Pancreas (tissue), 10 donors: ENCODE measurements around the gene ASB6. TPM values are rescaled to one million over a fixed set of nuclear protein-coding genes. Genes with fewer than 3 reads are reported as not detected.

ENCODE experiments used
- ATAC-seq, 4 donors: fragments of 200-7000 bp; cut with Tn5 transposase; one replicate each; pipeline versions ENCODE4 v1.8.0 to v1.9.1; 2020; ENCODE audit warnings: mild to moderate bottlenecking in 4 of 4, moderate library complexity in 4 of 4
- DNase-seq, 6 donors: peaks; one replicate each; pipeline ENCODE4 v3.0.0-alpha.2; 2020
- FAIRE-seq: peaks from 2 replicates; lab custom pipeline; 2012; peaks lifted over from hg19 to GRCh38; lab: Jason Lieb, UNC
- H3K27ac ChIP-seq, 4 donors: fragments of 200-600 bp; sonication (generic); 1 replicate in 3 of 4; 2 replicates in 1 of 4; pipeline versions ENCODE4 v1.5.0 to v1.8.0; 2020
- H3K27me3 ChIP-seq, 4 donors: fragments of 200-600 bp; one replicate each; pipeline ENCODE4 v1.8.0; 2021
- H3K36me3 ChIP-seq, 3 donors: fragments of 200-600 bp; sonication (generic) in 1 of 3; one replicate each; pipeline versions ENCODE4 v1.5.0 to v1.8.0; 2020 to 2021
- H3K4me1 ChIP-seq, 3 donors: fragments of 200-600 bp; one replicate each; pipeline ENCODE4 v1.8.0; 2021
- H3K4me3 ChIP-seq, 4 donors: fragments of 200-600 bp; sonication (generic) in 2 of 4; one replicate each; pipeline versions ENCODE4 v1.5.0 to v1.8.0; 2020 to 2021
- H3K9me3 ChIP-seq, 4 donors: fragments of 200-600 bp; one replicate each; pipeline ENCODE4 v1.8.0; 2021
- WGBS, 2 donors: extraction: QIAGEN DNeasy Blood & Tissue Kit; methylation state at CpG; one replicate each; pipeline ENCODE4 v1.1.7; 2013; 5-methylcytosine and 5-hydroxymethylcytosine counted together
- intact Hi-C, 3 donors: fragments of 100-400 bp; cut with DNase I; formaldehyde crosslinking; loops; one replicate each; pipeline versions ENCODE4 v1.11.1 to v1.14.2; 2022
- polyA plus RNA-seq, 2 donors: library from polyadenylated mRNA; stranded (reverse); fragments of 200-250 nt; gene quantifications; one replicate each; pipeline ENCODE4 v1.2.3, GENCODE V29; 2013
- total RNA-seq, 6 donors: library from RNA; stranded (reverse); fragmentation: NEBNext Ultra II Directional in 4 of 6; extraction: Animal tissue kit (Norgen Biotek cat#: 25700) in 4 of 6; gene quantifications; one replicate each; pipeline versions ENCODE4 v1.2.1 to v1.2.4, GENCODE V29; 2021 to 2023
- TF ChIP-seq, protein P1 (sequence below), 4 donors: fragments of 200-600 bp; sonication (generic) in 3 of 4; IDR thresholded peaks; one replicate each; pipeline versions ENCODE4 v1.5.0 to v1.8.0; 2021; ENCODE audit warnings: antibody characterized with exemption in 4 of 4
- donor health status: healthy with polysubstance abuse.
- donor health status: DM: no; HTN: no; CAD: no; lungs with moderate emphysema.
- donor health status: DM: no; HTN: no; CAD: no.
- donor health status: control.
- donor health status: control.
- donor health status: Bipolar disorder and iron deficiency.
- donor health status: DM: yes; HTN: yes; CAD: no.
- donor health status: DM: no; HTN: no; CAD: no.
- donor health status: DM: no; HTN: no; CAD: no.
- donor health status: DM: yes; HTN: yes; CAD: no.

Gene ASB6
- total and polyA plus RNA-seq, 8 donors, result 6.3 to 23.7 (median 9.0) TPM

DNA sequence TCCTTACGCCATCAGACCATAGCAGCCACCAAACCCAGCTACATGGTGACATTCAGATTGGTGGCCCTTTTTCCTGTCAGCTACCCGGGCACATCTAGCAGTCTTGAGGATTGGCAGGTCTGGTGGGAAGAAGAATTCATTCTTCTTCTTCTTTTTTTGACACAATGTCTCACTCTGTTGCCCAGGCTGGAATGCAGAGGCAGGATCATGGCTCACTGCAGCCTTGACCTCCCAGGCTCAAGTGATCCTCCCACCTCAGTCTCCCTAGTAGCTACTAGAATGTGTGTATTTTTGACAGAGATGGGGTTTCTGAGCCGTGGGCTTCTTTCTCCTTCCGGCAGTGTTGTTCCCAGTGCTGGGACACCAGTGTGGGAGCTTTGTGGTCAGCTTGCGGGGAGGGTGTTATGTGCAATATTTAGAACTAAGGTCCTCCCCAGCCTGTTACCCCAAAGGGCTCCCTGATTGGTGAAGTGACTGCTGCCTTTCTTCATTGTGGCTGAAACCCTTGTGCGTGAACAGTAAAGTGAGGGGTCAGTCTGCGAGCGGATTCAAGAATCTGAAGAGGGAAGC is 12.6 kb downstream of the ASB6 start:
- WGBS, 2 donors, result 86 to 94% methylated on average over 8 of the region's 8 CpGs
- no peak overlapping the region for H3K27ac ChIP-seq

DNA sequence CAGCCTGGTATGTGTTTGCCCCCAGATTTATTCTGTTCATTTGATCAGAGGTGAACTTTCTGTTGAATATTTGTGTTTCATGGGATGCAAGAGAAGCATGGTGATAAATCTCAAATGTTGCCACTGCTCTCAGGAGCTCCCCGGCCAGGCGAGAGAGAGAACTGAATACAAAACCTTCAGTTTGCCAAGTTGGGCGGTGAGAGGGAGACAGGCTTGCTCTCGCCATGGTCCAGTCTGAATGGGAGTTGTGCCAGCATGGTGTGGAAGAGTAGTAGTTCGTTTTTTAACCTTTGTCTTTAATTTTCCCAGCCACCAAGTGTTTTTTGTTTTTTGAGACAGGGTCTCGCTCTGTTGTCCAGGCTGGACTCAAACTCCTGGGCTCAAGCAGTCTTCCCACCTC is 13.2 kb downstream of the ASB6 start:
- peaks cover 0 to 6% (median under 1%) of the 10 kb centered on the region in 3 donors for H3K36me3 ChIP-seq
- DNase-seq (no peak), ATAC-seq (no peak), FAIRE-seq (no peak)
- H3K4me1 ChIP-seq, result peaks cover 10 to 17% (median 17%) of the 10 kb centered on the region in 3 donors
- intact Hi-C loops, result no loop called here
- H3K9me3 ChIP-seq, result no peaks in the 10 kb centered on the region
- no peak overlapping the region for H3K27ac ChIP-seq
- TF ChIP-seq, protein P1, sequence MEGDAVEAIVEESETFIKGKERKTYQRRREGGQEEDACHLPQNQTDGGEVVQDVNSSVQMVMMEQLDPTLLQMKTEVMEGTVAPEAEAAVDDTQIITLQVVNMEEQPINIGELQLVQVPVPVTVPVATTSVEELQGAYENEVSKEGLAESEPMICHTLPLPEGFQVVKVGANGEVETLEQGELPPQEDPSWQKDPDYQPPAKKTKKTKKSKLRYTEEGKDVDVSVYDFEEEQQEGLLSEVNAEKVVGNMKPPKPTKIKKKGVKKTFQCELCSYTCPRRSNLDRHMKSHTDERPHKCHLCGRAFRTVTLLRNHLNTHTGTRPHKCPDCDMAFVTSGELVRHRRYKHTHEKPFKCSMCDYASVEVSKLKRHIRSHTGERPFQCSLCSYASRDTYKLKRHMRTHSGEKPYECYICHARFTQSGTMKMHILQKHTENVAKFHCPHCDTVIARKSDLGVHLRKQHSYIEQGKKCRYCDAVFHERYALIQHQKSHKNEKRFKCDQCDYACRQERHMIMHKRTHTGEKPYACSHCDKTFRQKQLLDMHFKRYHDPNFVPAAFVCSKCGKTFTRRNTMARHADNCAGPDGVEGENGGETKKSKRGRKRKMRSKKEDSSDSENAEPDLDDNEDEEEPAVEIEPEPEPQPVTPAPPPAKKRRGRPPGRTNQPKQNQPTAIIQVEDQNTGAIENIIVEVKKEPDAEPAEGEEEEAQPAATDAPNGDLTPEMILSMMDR (IDR thresholded peaks at IDR 0.05), result no peak
- H3K4me3 ChIP-seq, result no peak overlapping the region
- H3K27me3 ChIP-seq, result no peaks in the 10 kb centered on the region
- WGBS, 2 donors, result 63 to 68% methylated on average over 6 of the region's 6 CpGs

More for the DNA sequence above, 12.6 kb downstream of the ASB6 start:
- Histone ChIP-seq H3K4me1 (peaks cover 10 to 17% (median 17%) of the 10 kb centered on the region in 3 donors), H3K36me3 (peaks cover 0 to 13% (median 7%) of the 10 kb centered on the region in 3 donors), H3K27me3 (no peaks in the 10 kb centered on the region), H3K9me3 (no peaks in the 10 kb centered on the region), H3K4me3 (no peak overlapping the region)
- ATAC-seq (no peak), FAIRE-seq (no peak), DNase-seq (no peak)
- TF ChIP-seq, protein P1 (IDR thresholded peaks at IDR 0.05), result no peak
- intact Hi-C loops, result no loop called here

DNA sequence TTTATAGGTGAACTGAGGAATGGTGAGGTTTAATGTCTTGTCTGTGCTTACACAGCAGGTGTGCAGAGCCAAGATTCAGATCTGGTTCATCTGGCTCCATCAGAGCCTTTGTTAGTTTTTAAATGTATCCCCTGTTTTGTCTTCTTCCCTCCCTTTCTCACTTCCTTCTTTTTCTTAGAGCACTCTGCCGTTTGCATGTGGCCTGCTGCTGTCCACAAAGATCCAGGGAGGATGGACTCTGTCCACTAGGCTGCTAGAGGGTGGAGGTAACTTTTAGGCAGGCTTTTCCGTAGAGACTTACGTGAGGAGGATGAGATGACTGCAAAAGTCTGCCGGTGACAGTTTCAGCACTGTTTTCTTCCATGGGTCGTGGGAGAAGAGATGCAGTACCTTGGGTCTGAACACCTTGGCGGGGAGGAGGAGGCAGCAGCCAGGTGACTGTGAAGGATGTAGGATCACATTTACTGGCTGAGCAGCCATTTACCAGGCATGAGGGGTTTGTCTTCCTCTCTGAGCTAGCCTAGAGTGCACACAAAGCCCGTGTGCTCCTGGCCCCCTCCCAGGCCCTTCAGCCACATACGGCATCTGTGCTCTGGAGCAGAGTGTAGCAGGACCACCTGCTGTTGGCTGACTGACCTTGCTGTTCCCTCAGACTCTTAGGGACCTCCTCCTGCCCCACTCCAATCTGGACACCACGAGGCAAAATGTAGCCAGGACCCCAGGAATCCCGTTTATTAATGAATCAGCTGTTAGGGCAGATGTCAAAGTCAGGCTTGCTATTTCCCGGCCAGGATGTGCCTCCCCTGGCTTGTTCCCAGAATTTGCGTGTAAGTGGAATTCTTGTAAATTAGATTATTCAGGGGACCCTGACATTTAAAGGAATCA is 14.2 kb downstream of the ASB6 start:
- no peak for FAIRE-seq
- H3K4me1 ChIP-seq, result peaks cover 10 to 17% (median 17%) of the 10 kb centered on the region in 3 donors
- no peaks in the 10 kb centered on the region for H3K9me3 ChIP-seq
- H3K27ac ChIP-seq, result peak overlapping the region in 1 of 4 donors; percentile 85
- no peak for ATAC-seq
- peak overlapping the region; percentile 65 to 87 (median 76) for H3K4me3 ChIP-seq
- H3K27me3 ChIP-seq, result no peaks in the 10 kb centered on the region
- intact Hi-C loops, result no loop called here
- 30 to 37% methylated on average over 12 of the region's 12 CpGs for WGBS, 2 donors
- DNase-seq, result peak in 1 of 6 donors; percentile 26
- H3K36me3 ChIP-seq, result peaks cover 0 to 2% (median 0%) of the 10 kb centered on the region in 3 donors
- TF ChIP-seq, protein P1 (IDR thresholded peaks at IDR 0.05), result no peak

DNA sequence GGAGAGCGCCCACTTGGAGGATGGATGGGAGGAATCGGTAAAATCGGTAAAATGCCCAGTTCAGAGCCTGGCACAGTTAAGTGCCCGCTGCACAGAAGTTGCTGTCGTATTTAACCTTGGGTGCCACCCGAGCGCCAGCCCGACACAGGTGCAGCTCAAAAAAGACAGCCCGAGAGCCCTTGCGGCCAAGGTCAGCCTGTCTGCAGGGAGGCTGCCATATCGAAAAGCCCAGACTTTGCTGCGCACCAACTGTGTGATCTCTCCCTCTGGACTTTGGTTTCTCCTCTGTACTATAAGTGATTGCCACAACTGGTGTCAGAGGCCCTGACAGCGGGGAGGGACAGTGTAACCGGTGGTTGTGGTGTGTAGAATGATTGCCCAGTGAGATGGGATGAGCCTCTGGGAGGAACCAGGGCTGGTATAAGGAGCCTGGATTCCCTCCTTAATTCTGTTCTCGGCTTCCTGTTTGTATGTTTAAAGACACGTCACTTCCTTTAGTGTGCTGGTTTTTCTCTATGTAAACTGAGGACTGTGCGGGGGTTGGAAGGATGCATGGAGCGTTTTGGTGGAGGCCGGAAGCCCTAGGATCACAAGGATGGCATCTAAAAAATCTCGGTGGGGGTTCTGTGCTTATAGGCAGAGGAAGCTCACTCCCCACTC is 15.2 kb downstream of the ASB6 start:
- Histone ChIP-seq H3K4me1 (peaks cover 10 to 17% (median 17%) of the 10 kb centered on the region in 3 donors), H3K27me3 (no peaks in the 10 kb centered on the region), H3K27ac (peak overlapping the region; percentile 85 to 96 (median 91)), H3K4me3 (peak overlapping the region; percentile 65 to 87 (median 76)), H3K9me3 (no peaks in the 10 kb centered on the region), H3K36me3 (no peaks in the 10 kb centered on the region)
- TF ChIP-seq, protein P1 (IDR thresholded peaks at IDR 0.05), result no peak
- intact Hi-C loops, result no loop called here
- FAIRE-seq, result no peak
- peak in 5 of 6 donors; percentile 61 to 82 (median 63) for DNase-seq
- peak; percentile 42 to 58 (median 52) for ATAC-seq
- WGBS, 2 donors, result 1 to 2% methylated on average over 20 of the region's 20 CpGs
